ENCODE results near the gene SLC22A15. TPM values are rescaled to one million over a fixed set of nuclear protein-coding genes. Genes with fewer than 3 reads are reported as not detected.
"Not testable (repeated sequence)": the region's sequence is repeated elsewhere in the genome, so short reads cannot be mapped to it uniquely, and the experiment has no call there.

The SLC22A15 gene
- total RNA-seq, 2 donors from 2014 or later, result 8.3 to 15.6 TPM

- no peak overlapping the region for H3K27ac ChIP-seq (ENCODE audit: low read depth, low read length)
- H3K9ac ChIP-seq (ENCODE audit: extremely low read depth, low read length, poor library complexity, severe bottlenecking), result no peak overlapping the region
- no peak for TF ChIP-seq CTCF (conservative IDR thresholded peaks at IDR 0.05)
- WGBS, 2 experiments (ENCODE audit: insufficient coverage in 1 of 2, insufficient read length in 1 of 2), result 71 to 93% methylated on average over 1 of the region's 1 CpG
- Mint-ChIP-seq H3K36me3 (ENCODE audit: low read depth) (peaks cover 28% of the 10 kb centered on the region), H3K4me3 (no peak overlapping the region), H3K27ac (no peak overlapping the region), H3K9me3 (no peaks in the 10 kb centered on the region), H3K4me1 (peaks cover 9% of the 10 kb centered on the region), H3K27me3 (ENCODE audit: insufficient read depth) (no peaks in the 10 kb centered on the region)
- no peak overlapping the region for H3K4me3 ChIP-seq (ENCODE audit: low read length)
- H3K27me3 ChIP-seq (ENCODE audit: control insufficient read depth, insufficient read depth, low read length, poor library complexity, severe bottlenecking), result no peaks in the 10 kb centered on the region
- H3K9me3 ChIP-seq (ENCODE audit: control insufficient read depth, low read length), result no peaks in the 10 kb centered on the region
- peaks cover 35% of the 10 kb centered on the region for H3K36me3 ChIP-seq (ENCODE audit: control insufficient read depth, insufficient read depth, low read length)
- H3K4me1 ChIP-seq (ENCODE audit: control insufficient read depth, insufficient read depth, low read length), result no peaks in the 10 kb centered on the region
- DNase-seq, result no peak
These were observed 12.6 kb downstream of the SLC22A15 start for GRCh38 chr1:115988953-115989352.

GRCh38 chr1:115989699-115990098 is 13.4 kb downstream of the SLC22A15 start:
- Mint-ChIP-seq H3K27me3 (ENCODE audit: insufficient read depth) (no peaks in the 10 kb centered on the region), H3K36me3 (ENCODE audit: low read depth) (peaks cover 30% of the 10 kb centered on the region), H3K4me1 (peaks cover 9% of the 10 kb centered on the region), H3K27ac (no peak overlapping the region), H3K4me3 (no peak overlapping the region), H3K9me3 (no peaks in the 10 kb centered on the region)
- Histone ChIP-seq H3K4me1 (ENCODE audit: control insufficient read depth, insufficient read depth, low read length) (no peaks in the 10 kb centered on the region), H3K27ac (ENCODE audit: low read depth, low read length) (no peak overlapping the region), H3K9ac (ENCODE audit: extremely low read depth, low read length, poor library complexity, severe bottlenecking) (no peak overlapping the region), H3K36me3 (ENCODE audit: control insufficient read depth, insufficient read depth, low read length) (peaks cover 36% of the 10 kb centered on the region), H3K4me3 (ENCODE audit: low read length) (no peak overlapping the region), H3K9me3 (ENCODE audit: control insufficient read depth, low read length) (no peaks in the 10 kb centered on the region), H3K27me3 (ENCODE audit: control insufficient read depth, insufficient read depth, low read length, poor library complexity, severe bottlenecking) (no peaks in the 10 kb centered on the region)
- no peak for DNase-seq
- 88 to 97% methylated on average over 1 to 3 of the region's 3 CpGs for WGBS, 2 experiments (ENCODE audit: insufficient coverage in 1 of 2, insufficient read length in 1 of 2)
- no peak for TF ChIP-seq CTCF (conservative IDR thresholded peaks at IDR 0.05)

- Mint-ChIP-seq H3K27ac (peak overlapping the region; percentile 50), H3K4me1 (peaks cover 9% of the 10 kb centered on the region)
These were observed 15.6 kb downstream of the SLC22A15 start for GRCh38 chr1:115991909-115992308.

DNA sequence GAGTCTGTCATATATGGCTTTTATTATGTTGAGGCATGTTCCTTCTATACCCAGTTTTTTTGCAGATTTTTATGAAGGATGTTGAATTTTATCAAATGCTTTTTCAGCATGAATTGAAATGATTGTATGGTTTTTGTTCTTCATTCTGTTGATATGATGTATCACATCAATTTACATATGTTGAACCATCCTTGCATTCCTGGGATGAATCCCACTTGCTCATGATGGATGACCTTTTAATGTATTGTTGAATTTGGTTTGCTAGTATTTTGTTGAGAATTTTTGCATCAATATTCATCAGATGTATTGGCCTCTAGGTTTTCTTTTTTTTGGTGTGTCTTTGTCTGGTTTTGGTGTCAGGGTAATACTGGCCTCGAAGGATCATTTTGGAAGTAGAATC is 21.6 kb downstream of the SLC22A15 start:
- Mint-ChIP-seq H3K36me3 (ENCODE audit: low read depth) (peaks cover 78% of the 10 kb centered on the region), H3K9me3 (peaks cover 19% of the 10 kb centered on the region)
- not testable (repeated sequence) for H3K4me3 ChIP-seq (ENCODE audit: low read length); H3K4me1 Mint-ChIP-seq; H3K4me1 ChIP-seq (ENCODE audit: control insufficient read depth, insufficient read depth, low read length); H3K27me3 Mint-ChIP-seq (ENCODE audit: insufficient read depth); DNase-seq; H3K4me3 Mint-ChIP-seq; H3K27ac ChIP-seq (ENCODE audit: low read depth, low read length); H3K27me3 ChIP-seq (ENCODE audit: control insufficient read depth, insufficient read depth, low read length, poor library complexity, severe bottlenecking); H3K9ac ChIP-seq (ENCODE audit: extremely low read depth, low read length, poor library complexity, severe bottlenecking); H3K27ac Mint-ChIP-seq
- H3K9me3 ChIP-seq (ENCODE audit: control insufficient read depth, low read length), result peaks cover 44% of the 10 kb centered on the region
- H3K36me3 ChIP-seq (ENCODE audit: control insufficient read depth, insufficient read depth, low read length), result peaks cover 73% of the 10 kb centered on the region
- 94% methylated on average over 1 of the region's 1 CpG; no CpG with 5 or more reads in 1 of the 2 experiments for WGBS, 2 experiments (ENCODE audit: insufficient coverage in 1 of 2, insufficient read length in 1 of 2)

More at GRCh38 chr1:115991909-115992308, 15.6 kb downstream of the SLC22A15 start:
- Histone ChIP-seq H3K9ac (ENCODE audit: extremely low read depth, low read length, poor library complexity, severe bottlenecking) (no peak overlapping the region), H3K4me3 (ENCODE audit: low read length) (no peak overlapping the region), H3K4me1 (ENCODE audit: control insufficient read depth, insufficient read depth, low read length) (no peaks in the 10 kb centered on the region), H3K27ac (ENCODE audit: low read depth, low read length) (no peak overlapping the region), H3K27me3 (ENCODE audit: control insufficient read depth, insufficient read depth, low read length, poor library complexity, severe bottlenecking) (no peaks in the 10 kb centered on the region), H3K9me3 (ENCODE audit: control insufficient read depth, low read length) (peaks cover 13% of the 10 kb centered on the region), H3K36me3 (ENCODE audit: control insufficient read depth, insufficient read depth, low read length) (peaks cover 48% of the 10 kb centered on the region)
- peaks cover 46% of the 10 kb centered on the region for H3K36me3 Mint-ChIP-seq (ENCODE audit: low read depth)
- 95% methylated on average over 4 to 8 of the region's 8 CpGs for WGBS, 2 experiments (ENCODE audit: insufficient coverage in 1 of 2, insufficient read length in 1 of 2)
- H3K9me3 Mint-ChIP-seq, result peaks cover 3% of the 10 kb centered on the region
- no peaks in the 10 kb centered on the region for H3K27me3 Mint-ChIP-seq (ENCODE audit: insufficient read depth)
- no peak overlapping the region for H3K4me3 Mint-ChIP-seq
- no peak for TF ChIP-seq CTCF (conservative IDR thresholded peaks at IDR 0.05)
- DNase-seq, result no peak
